Fibroblast of gingiva (primary cell): ENCODE data around the gene NKG7.

Experiments used
- DNase-seq: peaks from one replicate; pipeline ENCODE4 v3.0.0-alpha.2; 2011; ENCODE audit warnings: low read depth

The NKG7 gene

DNA sequence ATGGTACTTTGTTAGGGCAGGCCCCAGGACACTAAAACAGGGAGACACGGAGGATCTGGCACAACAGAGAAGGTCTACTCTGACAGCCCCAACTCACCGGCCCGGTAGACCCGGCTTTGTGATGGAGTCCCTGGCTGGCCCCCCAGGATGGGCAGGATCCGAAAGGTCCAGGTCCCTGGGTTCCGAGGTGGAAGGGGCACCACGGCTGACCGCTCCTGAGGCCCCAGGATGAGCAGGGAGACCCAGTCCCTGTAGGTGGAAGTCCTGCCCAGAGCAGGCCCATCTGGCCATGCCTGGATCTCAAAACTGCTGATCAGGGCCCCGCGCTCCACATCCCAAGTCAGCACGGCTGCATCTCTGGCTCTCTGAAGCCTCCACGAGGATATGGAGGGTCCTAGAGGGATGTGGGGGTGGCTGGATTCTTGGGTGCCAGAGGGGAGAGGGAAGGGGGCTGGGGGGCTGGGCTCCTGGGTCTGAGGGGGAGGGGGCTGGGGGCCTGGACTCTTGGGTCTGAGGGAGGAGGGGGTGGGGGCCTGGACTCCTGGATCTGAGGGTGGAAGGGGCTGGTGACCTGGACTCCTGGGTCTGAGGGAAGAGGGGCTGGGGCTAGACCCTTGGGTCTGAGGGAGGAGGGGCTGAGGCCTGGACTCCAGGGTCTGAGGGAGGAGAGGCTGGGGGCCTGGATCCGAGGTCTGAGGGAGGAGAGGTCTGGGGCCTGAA lies 35.2 kb downstream of the NKG7 start:
- no peak for DNase-seq

DNA sequence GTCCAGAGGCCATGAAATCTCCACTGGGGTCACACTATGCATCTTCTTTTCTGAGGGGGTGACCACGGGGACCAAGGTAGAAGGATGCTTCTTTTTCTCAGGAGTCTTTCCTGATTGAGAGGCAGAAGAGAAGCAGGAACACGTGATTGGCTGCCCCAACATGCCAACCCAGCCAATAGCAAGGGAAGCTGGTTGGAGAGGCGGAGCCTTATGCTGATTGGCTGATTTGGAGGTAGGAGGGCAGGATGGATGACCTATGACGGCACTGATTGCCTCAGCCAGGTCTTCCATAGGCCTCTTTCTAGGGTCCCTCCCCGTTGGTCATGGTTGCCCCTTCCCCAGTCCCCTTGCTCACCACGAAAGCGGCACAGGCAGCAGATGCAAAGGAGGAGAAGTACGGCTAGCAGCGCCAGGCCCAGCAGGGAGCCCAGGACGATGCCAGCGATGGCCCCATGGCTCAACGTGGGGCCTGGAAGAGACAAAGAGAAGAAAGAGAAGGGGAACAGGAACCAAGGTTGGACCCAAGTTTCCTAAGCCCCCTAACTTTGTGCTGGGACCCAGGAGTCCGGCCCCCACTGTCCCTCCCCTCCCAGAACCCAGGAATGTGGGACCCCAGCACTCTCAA lies 38.5 kb downstream of the NKG7 start:
- no peak for DNase-seq

GRCh38 chr19:51331716-51332115 lies 40.7 kb downstream of the NKG7 start:
- no peak for DNase-seq

GRCh38 chr19:51331193-51331592 lies 41.3 kb downstream of the NKG7 start:
- DNase-seq, result no peak

- no peak for DNase-seq
Observed at GRCh38 chr19:51330366-51330765, 42.1 kb downstream of the NKG7 start.

- no peak for DNase-seq
Observed at GRCh38 chr19:51329411-51329810, 43.0 kb downstream of the NKG7 start.

DNA sequence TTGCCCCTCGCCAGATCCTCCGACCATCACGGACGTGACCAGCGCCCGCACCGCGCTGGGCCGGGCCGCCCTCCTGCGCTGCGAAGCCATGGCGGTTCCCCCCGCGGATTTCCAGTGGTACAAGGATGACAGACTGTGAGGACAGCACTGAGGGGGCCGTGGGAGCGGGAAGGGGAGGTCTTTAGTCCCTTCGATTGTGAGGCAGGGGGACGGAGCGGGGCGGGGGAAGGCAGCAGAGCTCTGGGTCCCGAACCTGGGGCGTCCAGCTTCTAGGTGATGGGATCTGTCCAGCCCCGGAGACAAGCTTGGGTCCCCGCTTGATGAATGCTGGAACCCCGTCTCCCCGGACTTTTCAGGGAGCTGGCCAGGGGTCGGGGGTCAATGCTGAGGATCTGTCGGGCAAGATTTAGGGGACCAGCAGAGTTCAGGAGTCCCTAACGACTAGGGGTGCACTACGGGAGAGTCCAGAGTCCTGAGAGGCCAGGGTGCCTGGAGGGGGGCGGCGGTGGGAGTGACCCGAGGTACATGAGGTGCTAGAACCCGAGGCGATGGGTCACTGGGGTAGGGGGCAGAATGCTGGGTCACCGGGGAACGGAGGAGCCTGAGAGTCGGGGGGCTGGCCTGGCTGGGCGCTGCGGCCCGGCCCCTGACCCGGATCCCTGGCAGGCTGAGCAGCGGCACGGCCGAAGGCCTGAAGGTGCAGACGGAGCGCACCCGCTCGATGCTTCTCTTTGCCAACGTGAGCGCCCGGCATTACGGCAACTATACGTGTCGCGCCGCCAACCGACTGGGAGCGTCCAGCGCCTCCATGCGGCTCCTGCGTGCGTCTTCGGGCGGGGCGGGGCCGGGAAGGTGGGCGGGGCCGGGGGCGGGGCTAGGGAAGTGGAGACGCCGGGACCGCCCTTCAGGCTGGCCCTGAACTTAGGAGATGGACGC lies 45.1 kb downstream of the NKG7 start:
- DNase-seq, result peak; percentile 19

GRCh38 chr19:51326216-51327065 lies 46.0 kb downstream of the NKG7 start:
- no peak for DNase-seq

DNA sequence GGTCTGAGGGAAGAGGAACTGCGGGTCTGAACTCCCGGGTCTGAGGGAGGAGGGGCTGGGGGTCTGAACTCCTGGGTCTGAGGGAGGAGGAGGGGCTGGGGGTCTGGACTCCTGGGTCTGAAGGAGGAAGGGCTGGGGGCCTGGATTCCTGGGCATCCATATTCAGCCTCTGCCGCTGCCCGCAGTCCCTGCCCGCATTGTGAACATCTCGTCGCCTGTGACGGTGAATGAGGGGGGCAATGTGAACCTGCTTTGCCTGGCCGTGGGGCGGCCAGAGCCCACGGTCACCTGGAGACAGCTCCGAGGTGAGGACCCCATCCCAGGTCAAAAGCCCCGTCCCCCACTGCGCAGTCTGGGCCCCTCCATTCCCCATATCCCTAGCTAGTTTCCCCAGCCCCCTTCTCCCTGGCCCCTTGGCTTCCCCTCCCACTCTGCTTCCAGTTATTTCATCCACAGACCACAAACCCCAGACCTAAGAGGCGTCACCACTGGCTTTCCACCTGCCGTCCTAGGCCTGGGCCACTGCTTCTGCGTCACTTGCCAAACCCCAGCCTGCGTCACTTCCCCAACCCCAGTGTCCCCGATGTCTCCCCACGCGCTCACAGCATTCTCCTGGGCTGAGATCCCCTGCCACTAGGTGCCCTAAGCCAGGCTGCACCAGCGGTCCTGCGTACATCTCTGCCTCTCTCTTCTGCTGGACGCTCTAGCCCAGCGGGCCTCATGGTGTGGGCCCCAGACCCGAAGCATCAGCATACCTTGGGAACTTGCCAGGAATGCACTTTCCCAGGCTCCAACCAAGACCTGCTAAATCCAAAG lies 47.1 kb downstream of the NKG7 start:
- DNase-seq, result no peak

DNA sequence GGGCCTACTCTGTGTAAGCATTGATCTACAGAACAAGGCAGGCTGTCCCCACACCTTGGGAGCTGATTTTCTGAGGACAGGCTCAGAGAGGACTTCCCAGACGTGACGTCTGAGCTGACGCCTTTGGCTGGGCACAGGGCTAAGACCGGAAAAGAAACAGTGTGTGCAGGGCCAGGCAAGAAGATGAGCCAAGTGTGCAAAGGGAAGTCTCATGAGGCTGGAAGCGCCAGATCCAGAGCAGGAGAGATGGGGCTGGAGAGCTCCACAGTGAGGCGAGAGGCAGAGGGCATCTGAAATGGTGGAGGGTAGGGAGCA lies 48.3 kb downstream of the NKG7 start:
- no peak for DNase-seq

- DNase-seq, result no peak
Observed at GRCh38 chr19:51323481-51324166, 48.8 kb downstream of the NKG7 start.

- DNase-seq, result no peak
Observed at GRCh38 chr19:51321799-51322198, 50.7 kb downstream of the NKG7 start.
